ENCODE data around the gene TM9SF2.

DNA sequence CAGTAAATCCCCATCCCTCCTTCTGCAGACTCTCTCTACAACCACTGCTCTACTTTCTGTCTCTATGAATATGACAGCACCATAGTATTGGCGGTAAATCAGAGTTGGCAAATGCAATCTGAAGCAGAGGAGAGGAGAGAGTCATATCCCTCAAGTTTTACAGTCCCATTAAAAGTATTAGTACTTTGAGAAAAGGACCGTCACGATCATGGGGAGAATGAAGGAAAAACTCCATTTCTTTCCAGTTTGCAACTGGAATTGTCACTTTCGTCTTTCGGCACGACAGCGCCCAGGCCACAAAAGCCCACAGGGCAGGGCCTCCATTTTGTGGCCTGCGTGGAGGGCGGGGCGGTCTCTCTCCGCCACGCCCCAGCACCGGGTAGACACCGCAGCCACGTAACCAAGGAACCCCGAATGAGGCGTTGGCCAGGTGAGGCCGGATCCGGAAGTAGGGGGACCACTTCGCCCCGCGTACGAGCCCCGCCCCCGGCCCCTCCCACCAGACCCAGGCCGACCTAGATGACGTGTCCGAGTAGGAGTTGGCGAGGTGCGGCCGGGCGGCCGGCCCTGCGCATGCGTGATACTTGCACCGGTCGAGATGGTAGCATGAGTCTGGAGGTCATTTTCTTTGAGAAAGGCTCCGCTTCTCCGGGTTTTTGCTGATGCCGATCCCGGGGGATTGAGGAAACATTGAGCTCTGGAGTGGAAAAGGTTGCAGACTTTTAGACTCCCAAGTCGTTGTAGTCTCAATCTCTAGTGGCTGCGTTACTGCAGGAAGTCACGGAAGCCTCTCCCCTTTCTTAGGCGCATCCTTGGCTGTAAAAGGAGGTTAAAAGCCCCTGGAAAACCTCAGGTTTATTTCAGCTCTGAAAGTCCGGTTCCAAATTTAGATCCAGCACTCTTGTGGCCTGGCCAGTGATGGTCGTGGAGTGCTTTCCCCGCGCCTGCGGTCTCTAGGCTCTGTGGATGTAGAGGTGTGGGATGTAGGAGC, 2.8 kb upstream of the TM9SF2 start:
- TF ChIP-seq NFE2L1 (CRISPR knock-in tag; IDR thresholded peaks at IDR 0.05) (no peak), FOXP1 (CRISPR knock-in tag; IDR thresholded peaks at IDR 0.05; ENCODE audit: borderline replicate concordance) (0 out of 2 replicates have a peak, but pooled peaks have one; percentile 60), NR1H2 (CRISPR knock-in tag; IDR thresholded peaks at IDR 0.05) (no peak), AFF4 (CRISPR knock-in tag; IDR thresholded peaks at IDR 0.05; ENCODE audit: borderline replicate concordance) (no peak), ZNF121 (CRISPR knock-in tag; IDR thresholded peaks at IDR 0.05) (no peak), ELF4 (CRISPR knock-in tag; IDR thresholded peaks at IDR 0.05; ENCODE audit: low read depth) (no peak)
- TF ChIP-seq, protein P1, sequence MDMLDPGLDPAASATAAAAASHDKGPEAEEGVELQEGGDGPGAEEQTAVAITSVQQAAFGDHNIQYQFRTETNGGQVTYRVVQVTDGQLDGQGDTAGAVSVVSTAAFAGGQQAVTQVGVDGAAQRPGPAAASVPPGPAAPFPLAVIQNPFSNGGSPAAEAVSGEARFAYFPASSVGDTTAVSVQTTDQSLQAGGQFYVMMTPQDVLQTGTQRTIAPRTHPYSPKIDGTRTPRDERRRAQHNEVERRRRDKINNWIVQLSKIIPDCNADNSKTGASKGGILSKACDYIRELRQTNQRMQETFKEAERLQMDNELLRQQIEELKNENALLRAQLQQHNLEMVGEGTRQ (CRISPR knock-in tag; IDR thresholded peaks at IDR 0.05) = peak; percentile 40; the same call in 1 of the 2 replicates
- TF ChIP-seq, protein P2, sequence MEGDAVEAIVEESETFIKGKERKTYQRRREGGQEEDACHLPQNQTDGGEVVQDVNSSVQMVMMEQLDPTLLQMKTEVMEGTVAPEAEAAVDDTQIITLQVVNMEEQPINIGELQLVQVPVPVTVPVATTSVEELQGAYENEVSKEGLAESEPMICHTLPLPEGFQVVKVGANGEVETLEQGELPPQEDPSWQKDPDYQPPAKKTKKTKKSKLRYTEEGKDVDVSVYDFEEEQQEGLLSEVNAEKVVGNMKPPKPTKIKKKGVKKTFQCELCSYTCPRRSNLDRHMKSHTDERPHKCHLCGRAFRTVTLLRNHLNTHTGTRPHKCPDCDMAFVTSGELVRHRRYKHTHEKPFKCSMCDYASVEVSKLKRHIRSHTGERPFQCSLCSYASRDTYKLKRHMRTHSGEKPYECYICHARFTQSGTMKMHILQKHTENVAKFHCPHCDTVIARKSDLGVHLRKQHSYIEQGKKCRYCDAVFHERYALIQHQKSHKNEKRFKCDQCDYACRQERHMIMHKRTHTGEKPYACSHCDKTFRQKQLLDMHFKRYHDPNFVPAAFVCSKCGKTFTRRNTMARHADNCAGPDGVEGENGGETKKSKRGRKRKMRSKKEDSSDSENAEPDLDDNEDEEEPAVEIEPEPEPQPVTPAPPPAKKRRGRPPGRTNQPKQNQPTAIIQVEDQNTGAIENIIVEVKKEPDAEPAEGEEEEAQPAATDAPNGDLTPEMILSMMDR (IDR thresholded peaks at IDR 0.05) = no peak
- TF ChIP-seq, protein P3, sequence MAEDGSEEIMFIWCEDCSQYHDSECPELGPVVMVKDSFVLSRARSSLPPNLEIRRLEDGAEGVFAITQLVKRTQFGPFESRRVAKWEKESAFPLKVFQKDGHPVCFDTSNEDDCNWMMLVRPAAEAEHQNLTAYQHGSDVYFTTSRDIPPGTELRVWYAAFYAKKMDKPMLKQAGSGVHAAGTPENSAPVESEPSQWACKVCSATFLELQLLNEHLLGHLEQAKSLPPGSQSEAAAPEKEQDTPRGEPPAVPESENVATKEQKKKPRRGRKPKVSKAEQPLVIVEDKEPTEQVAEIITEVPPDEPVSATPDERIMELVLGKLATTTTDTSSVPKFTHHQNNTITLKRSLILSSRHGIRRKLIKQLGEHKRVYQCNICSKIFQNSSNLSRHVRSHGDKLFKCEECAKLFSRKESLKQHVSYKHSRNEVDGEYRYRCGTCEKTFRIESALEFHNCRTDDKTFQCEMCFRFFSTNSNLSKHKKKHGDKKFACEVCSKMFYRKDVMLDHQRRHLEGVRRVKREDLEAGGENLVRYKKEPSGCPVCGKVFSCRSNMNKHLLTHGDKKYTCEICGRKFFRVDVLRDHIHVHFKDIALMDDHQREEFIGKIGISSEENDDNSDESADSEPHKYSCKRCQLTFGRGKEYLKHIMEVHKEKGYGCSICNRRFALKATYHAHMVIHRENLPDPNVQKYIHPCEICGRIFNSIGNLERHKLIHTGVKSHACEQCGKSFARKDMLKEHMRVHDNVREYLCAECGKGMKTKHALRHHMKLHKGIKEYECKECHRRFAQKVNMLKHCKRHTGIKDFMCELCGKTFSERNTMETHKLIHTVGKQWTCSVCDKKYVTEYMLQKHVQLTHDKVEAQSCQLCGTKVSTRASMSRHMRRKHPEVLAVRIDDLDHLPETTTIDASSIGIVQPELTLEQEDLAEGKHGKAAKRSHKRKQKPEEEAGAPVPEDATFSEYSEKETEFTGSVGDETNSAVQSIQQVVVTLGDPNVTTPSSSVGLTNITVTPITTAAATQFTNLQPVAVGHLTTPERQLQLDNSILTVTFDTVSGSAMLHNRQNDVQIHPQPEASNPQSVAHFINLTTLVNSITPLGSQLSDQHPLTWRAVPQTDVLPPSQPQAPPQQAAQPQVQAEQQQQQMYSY (CRISPR knock-in tag; IDR thresholded peaks at IDR 0.05) = peak; percentile 97
- TF ChIP-seq, protein P4, sequence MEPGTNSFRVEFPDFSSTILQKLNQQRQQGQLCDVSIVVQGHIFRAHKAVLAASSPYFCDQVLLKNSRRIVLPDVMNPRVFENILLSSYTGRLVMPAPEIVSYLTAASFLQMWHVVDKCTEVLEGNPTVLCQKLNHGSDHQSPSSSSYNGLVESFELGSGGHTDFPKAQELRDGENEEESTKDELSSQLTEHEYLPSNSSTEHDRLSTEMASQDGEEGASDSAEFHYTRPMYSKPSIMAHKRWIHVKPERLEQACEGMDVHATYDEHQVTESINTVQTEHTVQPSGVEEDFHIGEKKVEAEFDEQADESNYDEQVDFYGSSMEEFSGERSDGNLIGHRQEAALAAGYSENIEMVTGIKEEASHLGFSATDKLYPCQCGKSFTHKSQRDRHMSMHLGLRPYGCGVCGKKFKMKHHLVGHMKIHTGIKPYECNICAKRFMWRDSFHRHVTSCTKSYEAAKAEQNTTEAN (CRISPR knock-in tag; IDR thresholded peaks at IDR 0.05) = no peak
- TF ChIP-seq, protein P5, sequence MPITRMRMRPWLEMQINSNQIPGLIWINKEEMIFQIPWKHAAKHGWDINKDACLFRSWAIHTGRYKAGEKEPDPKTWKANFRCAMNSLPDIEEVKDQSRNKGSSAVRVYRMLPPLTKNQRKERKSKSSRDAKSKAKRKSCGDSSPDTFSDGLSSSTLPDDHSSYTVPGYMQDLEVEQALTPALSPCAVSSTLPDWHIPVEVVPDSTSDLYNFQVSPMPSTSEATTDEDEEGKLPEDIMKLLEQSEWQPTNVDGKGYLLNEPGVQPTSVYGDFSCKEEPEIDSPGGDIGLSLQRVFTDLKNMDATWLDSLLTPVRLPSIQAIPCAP (CRISPR knock-in tag; IDR thresholded peaks at IDR 0.05) = no peak

All from WTC11 (cell line).